Vagina (tissue), 2 donors: ENCODE results near the gene ARHGEF12. TPM values are rescaled to one million over a fixed set of nuclear protein-coding genes. Genes with fewer than 3 reads are reported as not detected.

Experiments used
- DNase-seq, 2 donors: peaks; one replicate each; pipeline ENCODE4 v3.0.0-alpha.2; 2017; ENCODE audit errors: extremely low spot score in 2 of 2
- H3K27ac ChIP-seq: fragments of 200-600 bp; sonication (generic); one replicate; pipeline ENCODE4 v1.5.1; 2019
- H3K27me3 ChIP-seq: fragments of 200-600 bp; sonication (generic); one replicate; pipeline ENCODE4 v1.5.1; 2019
- H3K36me3 ChIP-seq, 2 donors: fragments of 200-600 bp; sonication (generic); one replicate each; pipeline ENCODE4 v1.5.1; 2017 to 2019
- H3K4me1 ChIP-seq: fragments of 200-600 bp; sonication (generic); one replicate; pipeline ENCODE4 v1.5.1; 2019
- H3K4me3 ChIP-seq, 2 donors: fragments of 200-600 bp; sonication (generic); 1 replicate in 1 of 2; 2 replicates in 1 of 2; pipeline ENCODE4 v1.5.1; 2016 to 2019
- H3K9me3 ChIP-seq: fragments of 200-600 bp; sonication (generic); one replicate; pipeline ENCODE4 v1.5.1; 2019
- CTCF ChIP-seq, 3 experiments: fragments of 450-650 bp in 2 of 3; fragments of 200-600 bp in 1 of 3; sonication (generic) in 1 of 3; IDR thresholded peaks; one replicate each; pipeline ENCODE4 v1.5.1; 2017 to 2019; ENCODE audit warnings: antibody characterized with exemption in 3 of 3, mild to moderate bottlenecking in 2 of 3, moderate library complexity in 2 of 3
- POLR2A ChIP-seq, 2 donors: fragments of 450-650 bp; IDR thresholded peaks; one replicate each; pipeline ENCODE4 v1.6.1; 2017; ENCODE audit warnings: antibody characterized with exemption in 2 of 2, mild to moderate bottlenecking in 2 of 2, moderate library complexity in 2 of 2
- POLR2AphosphoS5 ChIP-seq, 2 donors: sonication (generic); formaldehyde crosslinking; IDR thresholded peaks; one replicate each; pipeline ENCODE4 v1.9.0; 2017; ENCODE audit warnings: antibody characterized with exemption in 2 of 2, mild to moderate bottlenecking in 2 of 2, low read depth in 1 of 2; ENCODE audit not compliant: insufficient read depth in 1 of 2
- intact Hi-C: fragments of 100-400 bp; cut with DNase I; formaldehyde crosslinking; loops from one replicate; pipeline ENCODE4 v1.15.1; 2023
- total RNA-seq: library from RNA; depleted of rRNA; stranded (reverse); fragments of >200 nt; gene quantifications from one replicate; pipeline ENCODE4 v1.2.3, GENCODE V29; 2016

The ARHGEF12 gene
- total RNA-seq, 1 donor from 2014 or later, result 106 TPM

DNA sequence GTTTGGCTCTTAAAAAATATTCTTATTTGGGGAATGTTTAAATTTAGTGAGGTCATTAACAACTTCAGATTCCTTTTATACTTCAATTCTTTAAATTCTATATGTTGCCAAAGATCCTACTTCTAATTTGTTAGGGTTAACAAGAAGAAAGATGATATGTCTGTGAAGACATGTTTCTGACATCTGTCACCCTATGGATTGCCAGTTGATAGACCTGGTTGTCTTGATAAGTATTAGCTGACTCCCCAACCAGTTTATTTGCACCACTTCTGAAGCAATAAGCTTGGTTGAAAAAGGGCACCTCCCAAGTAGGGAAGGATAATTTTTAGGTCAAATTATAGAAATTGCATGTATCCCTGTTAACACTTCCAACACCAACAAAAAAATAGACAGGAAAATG is 29.3 kb downstream of the ARHGEF12 start:
- no peaks in the 10 kb centered on the region for H3K36me3 ChIP-seq
- no peaks in the 10 kb centered on the region for H3K27me3 ChIP-seq
- intact Hi-C loops, result no loop called here
- no peak for DNase-seq
- peaks cover 18% of the 10 kb centered on the region for H3K4me1 ChIP-seq
- no peaks in the 10 kb centered on the region for H3K9me3 ChIP-seq
- TF ChIP-seq POLR2A (IDR thresholded peaks at IDR 0.05) (no peak), POLR2AphosphoS5 (IDR thresholded peaks at IDR 0.05; ENCODE audit: insufficient read depth in 1 of 2, low read depth in 1 of 2) (no peak), CTCF (IDR thresholded peaks at IDR 0.05) (no peak)
- no peak overlapping the region for H3K27ac ChIP-seq
- H3K4me3 ChIP-seq, result no peak overlapping the region

GRCh38 chr11:120372296-120372695 is 36.1 kb downstream of the ARHGEF12 start:
- Histone ChIP-seq H3K27ac (no peak overlapping the region), H3K36me3 (no peaks in the 10 kb centered on the region), H3K9me3 (no peaks in the 10 kb centered on the region), H3K4me3 (no peak overlapping the region), H3K27me3 (no peaks in the 10 kb centered on the region), H3K4me1 (peaks cover 53% of the 10 kb centered on the region)
- DNase-seq, result no peak
- intact Hi-C loops, result no loop called here
- TF ChIP-seq POLR2AphosphoS5 (IDR thresholded peaks at IDR 0.05; ENCODE audit: insufficient read depth in 1 of 2, low read depth in 1 of 2) (no peak), CTCF (IDR thresholded peaks at IDR 0.05) (no peak), POLR2A (IDR thresholded peaks at IDR 0.05) (no peak)

- Histone ChIP-seq H3K27ac (no peak overlapping the region), H3K27me3 (no peaks in the 10 kb centered on the region), H3K36me3 (no peaks in the 10 kb centered on the region), H3K4me1 (peaks cover 62% of the 10 kb centered on the region), H3K4me3 (no peak overlapping the region), H3K9me3 (no peaks in the 10 kb centered on the region)
- TF ChIP-seq POLR2A (IDR thresholded peaks at IDR 0.05), result no peak
- TF ChIP-seq CTCF (IDR thresholded peaks at IDR 0.05), result no peak
- TF ChIP-seq POLR2AphosphoS5 (IDR thresholded peaks at IDR 0.05; ENCODE audit: insufficient read depth in 1 of 2, low read depth in 1 of 2), result no peak
- intact Hi-C loops, result no loop called here
- DNase-seq, result no peak
These were observed 38.9 kb downstream of the ARHGEF12 start for GRCh38 chr11:120375076-120375475.

DNA sequence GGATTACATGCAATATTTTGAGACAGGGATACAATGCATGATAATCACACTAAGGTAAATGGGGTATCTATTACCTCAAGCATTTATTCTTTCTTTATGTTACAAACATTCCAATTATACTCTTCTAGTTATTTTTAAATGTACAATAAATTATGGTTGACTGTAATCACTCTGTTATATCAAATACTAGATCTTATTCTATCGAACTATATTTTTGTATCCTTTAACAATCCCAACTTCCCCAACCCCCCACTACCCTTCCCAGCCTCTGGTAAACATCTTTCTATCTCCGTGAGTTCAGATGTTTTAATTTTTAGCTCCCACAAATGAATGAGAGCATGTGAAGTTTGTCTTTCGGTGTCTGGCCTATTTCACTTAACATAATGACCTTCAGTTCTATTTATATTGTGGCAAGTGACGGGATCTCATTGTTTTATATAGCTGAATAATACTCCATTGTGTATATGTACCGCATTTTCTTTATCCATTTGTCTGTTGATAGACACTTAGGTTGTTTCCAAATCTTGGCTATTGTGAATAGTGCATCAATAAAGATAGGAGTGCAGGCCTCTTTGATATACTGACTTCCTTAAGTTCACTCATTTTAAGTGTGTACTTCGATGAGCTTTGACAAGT is 40.5 kb downstream of the ARHGEF12 start:
- H3K4me1 ChIP-seq, result peaks cover 64% of the 10 kb centered on the region
- no peak for DNase-seq
- no peaks in the 10 kb centered on the region for H3K36me3 ChIP-seq
- TF ChIP-seq POLR2AphosphoS5 (IDR thresholded peaks at IDR 0.05; ENCODE audit: insufficient read depth in 1 of 2, low read depth in 1 of 2) (no peak), POLR2A (IDR thresholded peaks at IDR 0.05) (no peak), CTCF (IDR thresholded peaks at IDR 0.05) (no peak)
- H3K4me3 ChIP-seq, result no peak overlapping the region
- no peak overlapping the region for H3K27ac ChIP-seq
- intact Hi-C loops, result no loop called here
- no peaks in the 10 kb centered on the region for H3K9me3 ChIP-seq
- no peaks in the 10 kb centered on the region for H3K27me3 ChIP-seq

- Histone ChIP-seq H3K4me1 (peaks cover 61% of the 10 kb centered on the region), H3K27ac (no peak overlapping the region), H3K9me3 (no peaks in the 10 kb centered on the region), H3K27me3 (no peaks in the 10 kb centered on the region), H3K36me3 (no peaks in the 10 kb centered on the region), H3K4me3 (no peak overlapping the region)
- intact Hi-C loops, result no loop called here
- no peak for DNase-seq
- TF ChIP-seq POLR2AphosphoS5 (IDR thresholded peaks at IDR 0.05; ENCODE audit: insufficient read depth in 1 of 2, low read depth in 1 of 2) (no peak), POLR2A (IDR thresholded peaks at IDR 0.05) (no peak), CTCF (IDR thresholded peaks at IDR 0.05) (no peak)
These were observed 42.3 kb downstream of the ARHGEF12 start for GRCh38 chr11:120378474-120378873.
